Cardiac fibroblast (primary cell): ENCODE data around the gene SLC25A31.

Experiments
- DNase-seq, 2 donors: peaks; one replicate each; pipeline versions ENCODE4 v3.0.0 to v3.0.0-alpha.2; 2010; ENCODE audit warnings: low read depth in 2 of 2
- H3K4me3 ChIP-seq, 2 donors: replicated peaks in 1 of 2; 1 replicate in 1 of 2; 2 replicates in 1 of 2; pipeline ENCODE4 v1.5.1; 2011; ENCODE audit warnings: low read depth in 2 of 2, low read length in 2 of 2, mild to moderate bottlenecking in 2 of 2, moderate library complexity in 1 of 2
- TF ChIP-seq, protein P1 (sequence below): IDR thresholded peaks from one replicate; pipeline ENCODE4 v1.5.1; 2011; ENCODE audit warnings: low read depth, mild to moderate bottlenecking, low read length, inconsistent platforms

The SLC25A31 gene

GRCh38 chr4:127709456-127709855, 20.7 kb upstream of the SLC25A31 start:
- peak; percentile 15 to 42 for DNase-seq
- TF ChIP-seq, protein P1, sequence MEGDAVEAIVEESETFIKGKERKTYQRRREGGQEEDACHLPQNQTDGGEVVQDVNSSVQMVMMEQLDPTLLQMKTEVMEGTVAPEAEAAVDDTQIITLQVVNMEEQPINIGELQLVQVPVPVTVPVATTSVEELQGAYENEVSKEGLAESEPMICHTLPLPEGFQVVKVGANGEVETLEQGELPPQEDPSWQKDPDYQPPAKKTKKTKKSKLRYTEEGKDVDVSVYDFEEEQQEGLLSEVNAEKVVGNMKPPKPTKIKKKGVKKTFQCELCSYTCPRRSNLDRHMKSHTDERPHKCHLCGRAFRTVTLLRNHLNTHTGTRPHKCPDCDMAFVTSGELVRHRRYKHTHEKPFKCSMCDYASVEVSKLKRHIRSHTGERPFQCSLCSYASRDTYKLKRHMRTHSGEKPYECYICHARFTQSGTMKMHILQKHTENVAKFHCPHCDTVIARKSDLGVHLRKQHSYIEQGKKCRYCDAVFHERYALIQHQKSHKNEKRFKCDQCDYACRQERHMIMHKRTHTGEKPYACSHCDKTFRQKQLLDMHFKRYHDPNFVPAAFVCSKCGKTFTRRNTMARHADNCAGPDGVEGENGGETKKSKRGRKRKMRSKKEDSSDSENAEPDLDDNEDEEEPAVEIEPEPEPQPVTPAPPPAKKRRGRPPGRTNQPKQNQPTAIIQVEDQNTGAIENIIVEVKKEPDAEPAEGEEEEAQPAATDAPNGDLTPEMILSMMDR = no peak
- no peak overlapping the region for H3K4me3 ChIP-seq

DNA sequence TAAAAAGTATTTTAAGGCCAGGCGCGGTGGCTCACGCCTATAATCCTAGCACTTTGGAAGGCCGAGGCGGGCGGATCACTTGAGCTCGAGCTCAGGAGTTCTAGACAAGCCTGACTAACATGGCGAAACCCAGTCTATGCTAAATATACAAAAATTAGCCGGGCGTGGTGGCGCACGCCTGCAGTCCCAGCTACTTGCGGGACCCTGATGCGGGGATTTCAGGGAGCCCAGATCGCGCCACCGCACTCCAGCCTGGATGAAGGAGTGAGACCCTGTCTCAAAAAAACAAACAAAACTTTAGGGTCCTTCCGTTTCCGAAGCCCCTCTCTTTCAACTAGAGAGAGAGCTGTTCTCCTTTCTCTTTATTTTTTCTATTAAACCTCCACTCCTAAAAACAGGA, 1.2 kb downstream of the SLC25A31 start:
- TF ChIP-seq, protein P1 = no peak
- DNase-seq = no peak
- no peak overlapping the region for H3K4me3 ChIP-seq

DNA sequence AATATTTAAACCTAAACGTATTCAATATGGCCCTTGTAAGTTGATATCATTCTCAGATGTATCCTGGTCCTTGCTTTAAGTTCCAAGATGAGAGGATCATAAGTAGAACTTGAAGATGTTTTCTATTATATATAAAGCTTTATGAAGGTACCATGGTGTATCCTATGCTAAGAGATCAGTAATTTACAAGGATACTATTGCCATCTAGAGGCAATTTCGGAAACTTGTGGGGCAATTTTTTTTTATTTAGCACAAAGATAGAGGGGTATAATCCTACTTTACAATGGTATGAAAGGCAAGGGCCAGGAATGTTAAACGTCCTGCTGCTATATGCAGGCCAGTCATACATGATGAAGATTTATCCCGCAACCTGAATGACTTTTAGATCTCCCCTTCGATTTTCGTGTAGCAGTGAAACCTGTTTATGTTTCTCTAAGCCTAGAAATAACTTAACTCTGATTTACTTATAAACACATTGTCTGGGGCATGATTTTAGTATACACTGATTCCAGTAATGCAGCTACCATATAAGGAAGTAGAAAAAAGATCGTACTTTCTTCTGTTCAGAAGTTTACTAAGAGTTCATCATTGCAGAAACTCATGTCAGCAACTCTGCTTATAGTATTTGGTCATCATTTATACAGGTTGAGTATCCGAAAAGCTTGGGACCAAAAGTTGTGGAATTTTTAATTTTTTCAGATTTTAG, 2.6 kb downstream of the SLC25A31 start:
- DNase-seq = peak; percentile 68 to 70

DNA sequence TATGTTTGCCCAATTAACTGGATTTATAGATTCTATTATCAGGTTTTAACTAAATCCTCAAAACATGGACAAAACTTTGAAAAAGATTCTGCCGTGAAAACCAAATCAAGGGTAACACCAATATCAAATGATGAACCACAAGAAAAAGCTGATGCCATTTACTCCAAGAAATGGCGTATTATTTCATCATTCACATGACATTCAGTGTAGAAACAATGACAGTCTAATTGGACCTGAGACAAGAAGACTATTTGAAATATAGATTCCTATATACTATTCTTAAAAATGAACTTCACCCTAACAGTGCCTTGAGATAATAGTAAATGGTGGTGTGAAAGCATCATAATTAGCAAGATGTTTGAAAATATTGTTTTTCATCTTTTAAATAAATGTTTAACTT, 4.8 kb downstream of the SLC25A31 start:
- no peak for DNase-seq
- TF ChIP-seq, protein P1 = no peak
- no peak overlapping the region for H3K4me3 ChIP-seq

More for the DNA sequence above, 2.6 kb downstream of the SLC25A31 start:
- TF ChIP-seq, protein P1 = peak; percentile 50
- no peak overlapping the region for H3K4me3 ChIP-seq

DNA sequence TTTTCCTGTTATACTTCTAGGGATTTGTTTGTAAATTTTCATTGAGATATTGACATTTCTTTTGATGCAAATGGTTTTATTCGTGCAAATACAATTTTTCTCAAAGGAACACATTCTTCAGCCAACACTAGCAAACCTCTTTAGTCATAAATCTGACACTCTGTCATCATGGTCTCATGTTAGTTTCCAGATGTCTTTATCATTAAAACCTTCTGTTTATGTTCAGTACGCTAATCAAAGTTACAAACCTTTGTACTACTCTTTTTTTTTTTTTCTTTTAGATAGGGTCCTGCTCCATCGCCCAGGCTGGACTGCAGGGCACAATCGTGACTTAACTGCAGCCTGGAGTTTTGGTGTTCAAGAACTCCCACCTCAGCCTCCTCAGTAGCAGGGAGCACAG, 7.1 kb downstream of the SLC25A31 start:
- no peak overlapping the region for H3K4me3 ChIP-seq
- DNase-seq = no peak
- TF ChIP-seq, protein P1 = no peak

GRCh38 chr4:127741247-127741646, 11.0 kb downstream of the SLC25A31 start:
- TF ChIP-seq, protein P1 = no peak
- H3K4me3 ChIP-seq = no peak overlapping the region
- DNase-seq = no peak

DNA sequence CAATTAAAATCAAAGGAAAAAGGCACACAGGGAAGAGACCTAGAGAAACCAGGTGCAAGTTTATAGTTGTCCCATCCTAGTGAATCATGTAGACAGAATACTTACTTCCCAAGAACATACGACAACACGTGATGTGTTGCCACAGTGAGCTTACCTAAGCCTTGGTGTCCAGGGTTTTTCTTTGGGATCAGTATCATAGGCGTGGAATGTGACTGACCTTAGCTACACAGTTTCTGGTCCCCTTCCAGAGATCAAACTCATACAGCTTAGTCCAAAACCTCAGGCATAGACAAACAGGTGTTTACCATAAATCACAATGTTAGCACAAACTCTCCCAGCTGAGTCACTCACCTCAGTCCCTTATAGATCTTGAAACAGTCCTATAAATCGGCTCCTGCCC, 17.7 kb downstream of the SLC25A31 start:
- DNase-seq = no peak
- H3K4me3 ChIP-seq = no peak overlapping the region
- TF ChIP-seq, protein P1 = no peak
